SU-DHL-6 (cell line): ENCODE results near the gene MYH6.

Source experiments
- H2AFZ ChIP-seq: fragments of 200-600 bp; sonication (generic); 2 replicates; pipeline ENCODE4 v1.6.1; 2014; ENCODE audit warnings: low read depth, mild to moderate bottlenecking, moderate library complexity, mixed read lengths, antibody characterized with exemption, low read length; ENCODE audit not compliant: severe bottlenecking
- H3F3A ChIP-seq: fragments of 200-600 bp; shearing (Covaris generic); 2 replicates; pipeline ENCODE4 v1.6.0; 2016; ENCODE audit warnings: antibody characterized with exemption, mild to moderate bottlenecking; ENCODE audit not compliant: insufficient read depth
- H3K27ac ChIP-seq: fragments of 200-600 bp; sonication (generic); 2 replicates; pipeline ENCODE4 v1.5.1; 2016; ENCODE audit warnings: low read depth, mild to moderate bottlenecking, low read length, moderate library complexity, mixed read lengths
- H3K27me3 ChIP-seq: fragments of 200-600 bp; sonication (generic), shearing (Covaris generic); 2 replicates; pipeline ENCODE4 v1.6.0; 2014; ENCODE audit warnings: mild to moderate bottlenecking, low read length
- H3K36me3 ChIP-seq: fragments of 200-600 bp; sonication (generic); 2 replicates; pipeline ENCODE4 v1.6.1; 2014; ENCODE audit warnings: mild to moderate bottlenecking, low read length, mixed read lengths
- H3K4me2 ChIP-seq: fragments of 300-600, 200-600 bp; shearing (Covaris generic), sonication (generic); 2 replicates; pipeline ENCODE4 v1.6.0; 2014; ENCODE audit warnings: low read length, low read depth, mild to moderate bottlenecking; ENCODE audit not compliant: poor library complexity, severe bottlenecking
- H3K4me3 ChIP-seq: fragments of 200-600 bp; sonication (generic); 2 replicates; pipeline ENCODE4 v1.5.1; 2014; ENCODE audit warnings: antibody characterized with exemption, low read length, mild to moderate bottlenecking, mixed read lengths; ENCODE audit not compliant: insufficient read depth, poor library complexity, severe bottlenecking
- H3K79me2 ChIP-seq: fragments of 200-600 bp; sonication (generic); 2 replicates; pipeline ENCODE4 v1.6.1; 2014; ENCODE audit warnings: mild to moderate bottlenecking, low read length, moderate library complexity; ENCODE audit not compliant: insufficient read depth
- H3K9ac ChIP-seq: fragments of 200-600 bp; sonication (generic); 2 replicates; pipeline ENCODE4 v1.7.0; 2014; ENCODE audit warnings: mild to moderate bottlenecking, low read length
- H3K9me2 ChIP-seq: fragments of 200-600 bp; sonication (generic); replicated peaks from 2 replicates; pipeline ENCODE4 v1.6.1; 2014; ENCODE audit warnings: low read length; ENCODE audit not compliant: insufficient read depth
- H3K9me3 ChIP-seq: fragments of 200-600 bp; sonication (generic); 2 replicates; pipeline ENCODE4 v1.6.1; 2014; ENCODE audit warnings: low read length, mixed read lengths; ENCODE audit not compliant: insufficient read depth
- H4K20me1 ChIP-seq: fragments of 200-600 bp; sonication (generic); 2 replicates; pipeline ENCODE4 v1.6.1; 2014; ENCODE audit warnings: low read depth, mild to moderate bottlenecking, antibody characterized with exemption, low read length, moderate library complexity, mixed read lengths
- CTCF ChIP-seq: fragments of 200-600 bp; sonication (generic); IDR thresholded peaks from one replicate; pipeline ENCODE4 v1.5.1; 2017; ENCODE audit warnings: antibody characterized with exemption, mild to moderate bottlenecking, low read length, moderate library complexity; ENCODE audit not compliant: insufficient read depth, poor library complexity, severe bottlenecking
- EZH2phosphoT487 ChIP-seq: fragments of 200-600 bp; sonication (generic), shearing (Covaris generic); conservative IDR thresholded peaks from 2 replicates; pipeline ENCODE4 v1.6.1; 2018; ENCODE audit warnings: mild to moderate bottlenecking, antibody characterized with exemption, low read length, moderate library complexity, mixed read lengths

MYH6 gene

GRCh38 chr14:23377198-23377550 lies 30.9 kb downstream of the MYH6 start:
- no peaks in the 10 kb centered on the region for H3K9me3 ChIP-seq
- H3K27ac ChIP-seq, result no peak overlapping the region
- H2AFZ ChIP-seq, result no peak overlapping the region
- H4K20me1 ChIP-seq, result no peaks in the 10 kb centered on the region
- no peak overlapping the region for H3K4me3 ChIP-seq
- no peaks in the 10 kb centered on the region for H3F3A ChIP-seq
- H3K79me2 ChIP-seq, result no peaks in the 10 kb centered on the region
- H3K36me3 ChIP-seq, result no peaks in the 10 kb centered on the region
- H3K4me2 ChIP-seq, result no peak overlapping the region
- no peak overlapping the region for H3K9ac ChIP-seq
- no peak for TF ChIP-seq EZH2phosphoT487
- TF ChIP-seq CTCF, result no peak
- no peaks in the 10 kb centered on the region for H3K9me2 ChIP-seq
- H3K27me3 ChIP-seq, result no peaks in the 10 kb centered on the region

GRCh38 chr14:23376482-23377197 lies 31.4 kb downstream of the MYH6 start, which contains the start of gene CMTM5:
Gene CMTM5, plus strand, starts transcription at chr14:23377046. Its CDS starts 206 bp downstream, at chr14:23377252.
- Histone ChIP-seq H2AFZ (no peak within 1 kb of the TSS), H3K36me3 (no peaks in the 10 kb centered on the region), H3F3A (no peaks in the 10 kb centered on the region), H3K27me3 (no peaks in the 10 kb centered on the region), H3K4me3 (no peak within 1 kb of the TSS), H4K20me1 (no peaks in the 10 kb centered on the region), H3K4me2 (no peak within 1 kb of the TSS), H3K9me2 (no peaks in the 10 kb centered on the region), H3K27ac (no peak within 1 kb of the TSS), H3K9me3 (no peaks in the 10 kb centered on the region), H3K9ac (no peak within 1 kb of the TSS), H3K79me2 (no peaks in the 10 kb centered on the region)
- TF ChIP-seq EZH2phosphoT487, result no peak
- TF ChIP-seq CTCF, result no peak

- TF ChIP-seq CTCF (no peak), EZH2phosphoT487 (no peak)
- Histone ChIP-seq H4K20me1 (no peaks in the 10 kb centered on the region), H3K27me3 (no peaks in the 10 kb centered on the region), H3K9me3 (no peaks in the 10 kb centered on the region), H3K9me2 (no peaks in the 10 kb centered on the region), H3K4me3 (no peak overlapping the region), H3K9ac (no peak overlapping the region), H3K27ac (no peak overlapping the region), H3K4me2 (no peak overlapping the region), H3F3A (no peaks in the 10 kb centered on the region), H3K79me2 (no peaks in the 10 kb centered on the region), H3K36me3 (no peaks in the 10 kb centered on the region), H2AFZ (no peak overlapping the region)
Observed at GRCh38 chr14:23375527-23376251, 32.4 kb downstream of the MYH6 start.
